NB4 (cell line): ENCODE data around the gene CSHL1.

Experiments
- MYC ChIP-seq: IDR thresholded peaks from 2 replicates; pipeline ENCODE4 v1.6.1; 2011; ENCODE audit warnings: low read depth, low read length
- POLR2A ChIP-seq: IDR thresholded peaks from 2 replicates; pipeline ENCODE4 v1.6.1; 2011; ENCODE audit warnings: mild to moderate bottlenecking; ENCODE audit not compliant: insufficient read length; ENCODE audit errors: extremely low read depth
- TF ChIP-seq, protein P1 (sequence below): IDR thresholded peaks from one replicate; pipeline ENCODE4 v1.5.1; 2012; ENCODE audit warnings: low read depth, low read length
- TF ChIP-seq, protein P2 (sequence below): IDR thresholded peaks from 2 replicates; pipeline ENCODE4 v1.6.1; 2011; ENCODE audit warnings: low read depth, low read length

DNA sequence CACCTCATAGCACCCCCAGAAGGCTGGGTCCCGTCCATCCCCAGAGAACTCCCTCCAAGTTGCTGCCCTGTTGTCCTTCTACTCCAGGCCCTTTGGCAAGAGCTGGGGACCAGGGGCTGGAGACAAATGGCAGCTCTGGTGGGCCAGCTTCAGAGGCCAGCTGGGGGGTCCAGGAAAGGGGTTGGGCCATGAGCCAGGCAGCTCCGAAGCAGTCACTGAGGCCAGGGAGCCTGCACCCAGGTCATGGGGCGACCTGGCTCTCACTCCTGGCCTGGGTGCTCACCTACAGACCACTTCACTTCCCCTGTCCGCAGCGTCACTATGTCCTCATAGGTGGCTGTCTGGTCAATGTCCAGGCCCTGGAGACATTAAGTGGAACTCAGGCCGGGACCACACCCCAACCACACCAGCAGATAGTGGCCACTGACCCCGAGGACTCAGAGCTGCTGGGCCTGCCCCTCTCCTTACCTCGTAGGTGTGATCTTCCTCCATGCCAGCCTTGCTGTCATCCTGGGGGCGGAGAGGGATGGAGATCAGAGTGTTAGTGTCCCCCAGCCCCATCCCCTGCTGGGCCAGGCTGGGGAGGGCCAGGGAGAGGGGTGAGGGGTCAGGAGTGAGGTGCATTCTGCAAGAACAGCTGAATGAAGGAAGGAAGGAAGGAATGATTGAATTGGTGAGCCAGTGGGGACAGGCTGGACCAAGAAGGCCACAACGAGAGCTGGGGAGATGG is 18.1 kb upstream of the CSHL1 start:
- TF ChIP-seq POLR2A (no peak), MYC (no peak)
- TF ChIP-seq, protein P1, sequence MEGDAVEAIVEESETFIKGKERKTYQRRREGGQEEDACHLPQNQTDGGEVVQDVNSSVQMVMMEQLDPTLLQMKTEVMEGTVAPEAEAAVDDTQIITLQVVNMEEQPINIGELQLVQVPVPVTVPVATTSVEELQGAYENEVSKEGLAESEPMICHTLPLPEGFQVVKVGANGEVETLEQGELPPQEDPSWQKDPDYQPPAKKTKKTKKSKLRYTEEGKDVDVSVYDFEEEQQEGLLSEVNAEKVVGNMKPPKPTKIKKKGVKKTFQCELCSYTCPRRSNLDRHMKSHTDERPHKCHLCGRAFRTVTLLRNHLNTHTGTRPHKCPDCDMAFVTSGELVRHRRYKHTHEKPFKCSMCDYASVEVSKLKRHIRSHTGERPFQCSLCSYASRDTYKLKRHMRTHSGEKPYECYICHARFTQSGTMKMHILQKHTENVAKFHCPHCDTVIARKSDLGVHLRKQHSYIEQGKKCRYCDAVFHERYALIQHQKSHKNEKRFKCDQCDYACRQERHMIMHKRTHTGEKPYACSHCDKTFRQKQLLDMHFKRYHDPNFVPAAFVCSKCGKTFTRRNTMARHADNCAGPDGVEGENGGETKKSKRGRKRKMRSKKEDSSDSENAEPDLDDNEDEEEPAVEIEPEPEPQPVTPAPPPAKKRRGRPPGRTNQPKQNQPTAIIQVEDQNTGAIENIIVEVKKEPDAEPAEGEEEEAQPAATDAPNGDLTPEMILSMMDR = no peak
- TF ChIP-seq, protein P2, sequence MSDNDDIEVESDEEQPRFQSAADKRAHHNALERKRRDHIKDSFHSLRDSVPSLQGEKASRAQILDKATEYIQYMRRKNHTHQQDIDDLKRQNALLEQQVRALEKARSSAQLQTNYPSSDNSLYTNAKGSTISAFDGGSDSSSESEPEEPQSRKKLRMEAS = no peak
